ENCODE measurements around the gene SHC4.

Gene SHC4

GRCh38 chr15:48968066-48968465 is 4.3 kb upstream of the SHC4 start:
- Histone ChIP-seq H2BK5ac (ENCODE audit: low read length) (no peak overlapping the region), H3K27ac (replicated peaks; ENCODE audit: low read length) (no peak overlapping the region), H2BK12ac (ENCODE audit: low read length) (no peak overlapping the region), H3K23ac (ENCODE audit: low read depth, low read length, poor library complexity) (no peak overlapping the region), H3K18ac (ENCODE audit: low read length) (no peak overlapping the region), H2AK5ac (ENCODE audit: low read depth, low read length) (no peak overlapping the region), H3K9ac (ENCODE audit: low read depth, low read length, poor library complexity) (no peak overlapping the region), H3K36me3 (replicated peaks in 1 of 2; ENCODE audit: control insufficient read depth in 2 of 2, insufficient read depth in 2 of 2, low read length in 2 of 2) (no peaks in the 10 kb centered on the region), H2AFZ (ENCODE audit: low read length) (no peak overlapping the region), H2BK15ac (ENCODE audit: low read length) (no peak overlapping the region), H3K4me2 (ENCODE audit: insufficient read depth, low read length, poor library complexity, severe bottlenecking) (no peak overlapping the region), H3K27me3 (ENCODE audit: control insufficient read depth in 3 of 3, insufficient read depth in 3 of 3, low read depth in 1 of 3, low read length in 3 of 3) (peaks cover 0 to 22% (median 5%) of the 10 kb centered on the region in 3 experiments), H2BK120ac (ENCODE audit: low read depth, low read length) (no peak overlapping the region), H3K4me3 (ENCODE audit: low read length in 2 of 2) (no peak overlapping the region), H3K4me1 (ENCODE audit: control insufficient read depth in 2 of 2, insufficient read depth in 1 of 2, low read depth in 1 of 2, low read length in 2 of 2) (peaks cover 0 to 3% of the 10 kb centered on the region in 2 donors), H4K8ac (ENCODE audit: low read depth, low read length) (no peak overlapping the region), H3K14ac (ENCODE audit: low read length) (no peak overlapping the region), H3K79me1 (ENCODE audit: low read depth, low read length) (no peaks in the 10 kb centered on the region), H4K91ac (ENCODE audit: low read depth, low read length, poor library complexity) (no peak overlapping the region), H3K9me3 (replicated peaks in 1 of 2; ENCODE audit: control insufficient read depth in 2 of 2, insufficient read depth in 1 of 2, low read depth in 1 of 2, low read length in 2 of 2) (no peaks in the 10 kb centered on the region), H3K4ac (ENCODE audit: low read length) (no peak overlapping the region)
- no CpG with 5 or more reads among the region's 4 CpGs for WGBS, 2 donors (ENCODE audit: extremely low coverage in 2 of 2, insufficient read length in 2 of 2, insufficient replicate concordance in 1 of 2)
- no peak for DNase-seq (ENCODE audit: low spot score)

- H3K4me1 ChIP-seq (ENCODE audit: control insufficient read depth in 2 of 2, insufficient read depth in 1 of 2, low read depth in 1 of 2, low read length in 2 of 2): peaks cover 2 to 3% of the 10 kb centered on the region in 2 donors
- DNase-seq (ENCODE audit: low spot score): no peak
- no peak overlapping the region for H4K91ac ChIP-seq (ENCODE audit: low read depth, low read length, poor library complexity)
- H3K36me3 ChIP-seq (replicated peaks in 1 of 2; ENCODE audit: control insufficient read depth in 2 of 2, insufficient read depth in 2 of 2, low read length in 2 of 2): no peaks in the 10 kb centered on the region
- H3K9ac ChIP-seq (ENCODE audit: low read depth, low read length, poor library complexity): no peak overlapping the region
- H3K27ac ChIP-seq (replicated peaks; ENCODE audit: low read length): no peak overlapping the region
- no peak overlapping the region for H3K18ac ChIP-seq (ENCODE audit: low read length)
- no peak overlapping the region for H3K14ac ChIP-seq (ENCODE audit: low read length)
- peaks cover 5 to 30% (median 13%) of the 10 kb centered on the region in 3 experiments for H3K27me3 ChIP-seq (ENCODE audit: control insufficient read depth in 3 of 3, insufficient read depth in 3 of 3, low read depth in 1 of 3, low read length in 3 of 3)
- no peak overlapping the region for H2BK15ac ChIP-seq (ENCODE audit: low read length)
- H3K23ac ChIP-seq (ENCODE audit: low read depth, low read length, poor library complexity): no peak overlapping the region
- H3K4me3 ChIP-seq (ENCODE audit: low read length in 2 of 2): no peak overlapping the region
- no peak overlapping the region for H4K8ac ChIP-seq (ENCODE audit: low read depth, low read length)
- H3K9me3 ChIP-seq (replicated peaks in 1 of 2; ENCODE audit: control insufficient read depth in 2 of 2, insufficient read depth in 1 of 2, low read depth in 1 of 2, low read length in 2 of 2): no peaks in the 10 kb centered on the region
- H2AK5ac ChIP-seq (ENCODE audit: low read depth, low read length): no peak overlapping the region
- H3K79me1 ChIP-seq (ENCODE audit: low read depth, low read length): no peaks in the 10 kb centered on the region
- no peak overlapping the region for H3K4me2 ChIP-seq (ENCODE audit: insufficient read depth, low read length, poor library complexity, severe bottlenecking)
- no peak overlapping the region for H2BK5ac ChIP-seq (ENCODE audit: low read length)
- no peak overlapping the region for H3K4ac ChIP-seq (ENCODE audit: low read length)
- H2AFZ ChIP-seq (ENCODE audit: low read length): no peak overlapping the region
- no peak overlapping the region for H2BK120ac ChIP-seq (ENCODE audit: low read depth, low read length)
- H2BK12ac ChIP-seq (ENCODE audit: low read length): no peak overlapping the region
Measured at GRCh38 chr15:48967336-48967735, 3.6 kb upstream of the SHC4 start.

GRCh38 chr15:48966595-48967301 is 3.0 kb upstream of the SHC4 start:
- H3K27ac ChIP-seq (replicated peaks; ENCODE audit: low read length): no peak overlapping the region
- no peak for DNase-seq (ENCODE audit: low spot score)

GRCh38 chr15:48965972-48966371 is 2.3 kb upstream of the SHC4 start:
- H3K36me3 ChIP-seq (replicated peaks in 1 of 2; ENCODE audit: control insufficient read depth in 2 of 2, insufficient read depth in 2 of 2, low read length in 2 of 2): no peaks in the 10 kb centered on the region
- no peak overlapping the region for H2BK5ac ChIP-seq (ENCODE audit: low read length)
- no peak overlapping the region for H3K14ac ChIP-seq (ENCODE audit: low read length)
- H3K4me3 ChIP-seq (ENCODE audit: low read length in 2 of 2): no peak overlapping the region
- peaks cover 2 to 3% of the 10 kb centered on the region in 2 donors for H3K4me1 ChIP-seq (ENCODE audit: control insufficient read depth in 2 of 2, insufficient read depth in 1 of 2, low read depth in 1 of 2, low read length in 2 of 2)
- H2BK120ac ChIP-seq (ENCODE audit: low read depth, low read length): no peak overlapping the region
- no peaks in the 10 kb centered on the region for H3K79me1 ChIP-seq (ENCODE audit: low read depth, low read length)
- H3K4me2 ChIP-seq (ENCODE audit: insufficient read depth, low read length, poor library complexity, severe bottlenecking): no peak overlapping the region
- no peak for DNase-seq (ENCODE audit: low spot score)
- no peak overlapping the region for H2AK5ac ChIP-seq (ENCODE audit: low read depth, low read length)
- H4K91ac ChIP-seq (ENCODE audit: low read depth, low read length, poor library complexity): no peak overlapping the region
- H3K18ac ChIP-seq (ENCODE audit: low read length): no peak overlapping the region
- no peaks in the 10 kb centered on the region for H3K9me3 ChIP-seq (replicated peaks in 1 of 2; ENCODE audit: control insufficient read depth in 2 of 2, insufficient read depth in 1 of 2, low read depth in 1 of 2, low read length in 2 of 2)
- H3K9ac ChIP-seq (ENCODE audit: low read depth, low read length, poor library complexity): no peak overlapping the region
- peaks cover 6 to 43% (median 20%) of the 10 kb centered on the region in 3 experiments for H3K27me3 ChIP-seq (ENCODE audit: control insufficient read depth in 3 of 3, insufficient read depth in 3 of 3, low read depth in 1 of 3, low read length in 3 of 3)
- H4K8ac ChIP-seq (ENCODE audit: low read depth, low read length): no peak overlapping the region
- no peak overlapping the region for H2BK15ac ChIP-seq (ENCODE audit: low read length)
- H3K23ac ChIP-seq (ENCODE audit: low read depth, low read length, poor library complexity): no peak overlapping the region
- no peak overlapping the region for H3K27ac ChIP-seq (replicated peaks; ENCODE audit: low read length)
- no peak overlapping the region for H2BK12ac ChIP-seq (ENCODE audit: low read length)
- no peak overlapping the region for H3K4ac ChIP-seq (ENCODE audit: low read length)
- H2AFZ ChIP-seq (ENCODE audit: low read length): no peak overlapping the region

More at GRCh38 chr15:48966595-48967301, 3.0 kb upstream of the SHC4 start:
- H3K79me1 ChIP-seq (ENCODE audit: low read depth, low read length): no peaks in the 10 kb centered on the region
- no peak overlapping the region for H3K4me2 ChIP-seq (ENCODE audit: insufficient read depth, low read length, poor library complexity, severe bottlenecking)
- H3K14ac ChIP-seq (ENCODE audit: low read length): no peak overlapping the region
- no CpG with 5 or more reads among the region's 2 CpGs for WGBS, 2 donors (ENCODE audit: extremely low coverage in 2 of 2, insufficient read length in 2 of 2, insufficient replicate concordance in 1 of 2)
- H3K36me3 ChIP-seq (replicated peaks in 1 of 2; ENCODE audit: control insufficient read depth in 2 of 2, insufficient read depth in 2 of 2, low read length in 2 of 2): no peaks in the 10 kb centered on the region
- no peak overlapping the region for H2AK5ac ChIP-seq (ENCODE audit: low read depth, low read length)
- no peak overlapping the region for H3K4me3 ChIP-seq (ENCODE audit: low read length in 2 of 2)
- no peak overlapping the region for H4K91ac ChIP-seq (ENCODE audit: low read depth, low read length, poor library complexity)
- no peak overlapping the region for H2AFZ ChIP-seq (ENCODE audit: low read length)
- H3K9ac ChIP-seq (ENCODE audit: low read depth, low read length, poor library complexity): no peak overlapping the region
- no peak overlapping the region for H2BK12ac ChIP-seq (ENCODE audit: low read length)
- peaks cover 6 to 36% (median 18%) of the 10 kb centered on the region in 3 experiments for H3K27me3 ChIP-seq (ENCODE audit: control insufficient read depth in 3 of 3, insufficient read depth in 3 of 3, low read depth in 1 of 3, low read length in 3 of 3)
- no peak overlapping the region for H4K8ac ChIP-seq (ENCODE audit: low read depth, low read length)
- no peaks in the 10 kb centered on the region for H3K9me3 ChIP-seq (replicated peaks in 1 of 2; ENCODE audit: control insufficient read depth in 2 of 2, insufficient read depth in 1 of 2, low read depth in 1 of 2, low read length in 2 of 2)
- H3K23ac ChIP-seq (ENCODE audit: low read depth, low read length, poor library complexity): no peak overlapping the region
- no peak overlapping the region for H2BK5ac ChIP-seq (ENCODE audit: low read length)
- no peak overlapping the region for H3K4ac ChIP-seq (ENCODE audit: low read length)
- H3K18ac ChIP-seq (ENCODE audit: low read length): no peak overlapping the region
- H2BK15ac ChIP-seq (ENCODE audit: low read length): no peak overlapping the region
- no peak overlapping the region for H2BK120ac ChIP-seq (ENCODE audit: low read depth, low read length)
- peaks cover 2 to 3% of the 10 kb centered on the region in 2 donors for H3K4me1 ChIP-seq (ENCODE audit: control insufficient read depth in 2 of 2, insufficient read depth in 1 of 2, low read depth in 1 of 2, low read length in 2 of 2)
